DND-41 (cell line): ENCODE results near the gene TFCP2L1.

Experiments used
- CTCF ChIP-seq: IDR thresholded peaks from 2 replicates; pipeline ENCODE4 v1.5.1; 2012; ENCODE audit warnings: borderline replicate concordance, low read length, moderate library complexity, mild to moderate bottlenecking; ENCODE audit not compliant: poor library complexity, severe bottlenecking; ENCODE audit errors: extremely low read depth
- EZH2 ChIP-seq: IDR thresholded peaks from 3 replicates; pipeline ENCODE4 v1.6.1; 2012; ENCODE audit warnings: borderline replicate concordance, low read depth, mild to moderate bottlenecking, moderate library complexity, low read length, inconsistent platforms; ENCODE audit not compliant: severe bottlenecking

GRCh38 chr2:121220995-121221394, 64.0 kb downstream of the TFCP2L1 start:
- no peak for TF ChIP-seq EZH2
- TF ChIP-seq CTCF, result no peak
